CMK (cell line): ENCODE measurements around the gene TMEM163.

Experiments
- DNase-seq: peaks from one replicate; pipeline ENCODE4 v3.0.0-alpha.2; 2010; ENCODE audit warnings: low read depth

TMEM163 gene

DNA sequence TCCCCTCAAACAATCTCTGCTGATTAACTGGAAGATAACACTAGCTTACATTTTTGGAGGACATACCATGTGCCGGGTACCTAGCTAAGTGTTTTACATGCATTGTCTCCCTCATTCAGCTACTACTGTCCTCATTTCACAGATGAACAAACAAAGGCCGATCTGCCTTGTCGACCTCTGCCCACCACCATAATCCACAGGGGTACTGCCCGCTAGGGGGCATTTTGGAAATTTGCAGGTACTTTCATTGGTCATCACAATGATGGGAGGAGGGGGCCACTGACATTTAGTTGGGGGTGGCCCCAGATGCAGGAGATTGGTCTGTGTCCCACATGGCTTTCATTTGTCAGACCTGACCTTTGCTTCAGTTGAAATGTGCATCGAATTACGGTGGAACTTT, 3.9 kb upstream of the TMEM163 start:
- no peak for DNase-seq

DNA sequence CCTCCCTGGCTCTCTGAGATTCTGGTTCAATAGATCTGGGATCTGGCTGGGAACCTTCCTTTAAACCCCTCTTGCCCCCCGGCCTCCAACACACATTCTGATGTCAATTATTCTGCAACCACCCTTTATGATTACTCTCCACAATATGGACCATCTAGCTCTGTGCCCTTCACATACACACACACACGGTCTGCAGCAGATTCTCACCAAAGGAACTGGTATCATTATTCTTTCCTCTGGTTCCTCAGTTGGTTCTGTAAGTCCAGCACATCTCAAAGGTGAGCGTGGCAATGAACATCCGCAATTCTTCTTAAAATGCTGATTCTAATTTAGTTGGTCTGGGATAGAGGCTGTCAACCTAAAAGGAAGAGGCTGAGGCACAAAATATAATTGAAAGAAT, 2.8 kb upstream of the TMEM163 start:
- DNase-seq, result no peak

DNA sequence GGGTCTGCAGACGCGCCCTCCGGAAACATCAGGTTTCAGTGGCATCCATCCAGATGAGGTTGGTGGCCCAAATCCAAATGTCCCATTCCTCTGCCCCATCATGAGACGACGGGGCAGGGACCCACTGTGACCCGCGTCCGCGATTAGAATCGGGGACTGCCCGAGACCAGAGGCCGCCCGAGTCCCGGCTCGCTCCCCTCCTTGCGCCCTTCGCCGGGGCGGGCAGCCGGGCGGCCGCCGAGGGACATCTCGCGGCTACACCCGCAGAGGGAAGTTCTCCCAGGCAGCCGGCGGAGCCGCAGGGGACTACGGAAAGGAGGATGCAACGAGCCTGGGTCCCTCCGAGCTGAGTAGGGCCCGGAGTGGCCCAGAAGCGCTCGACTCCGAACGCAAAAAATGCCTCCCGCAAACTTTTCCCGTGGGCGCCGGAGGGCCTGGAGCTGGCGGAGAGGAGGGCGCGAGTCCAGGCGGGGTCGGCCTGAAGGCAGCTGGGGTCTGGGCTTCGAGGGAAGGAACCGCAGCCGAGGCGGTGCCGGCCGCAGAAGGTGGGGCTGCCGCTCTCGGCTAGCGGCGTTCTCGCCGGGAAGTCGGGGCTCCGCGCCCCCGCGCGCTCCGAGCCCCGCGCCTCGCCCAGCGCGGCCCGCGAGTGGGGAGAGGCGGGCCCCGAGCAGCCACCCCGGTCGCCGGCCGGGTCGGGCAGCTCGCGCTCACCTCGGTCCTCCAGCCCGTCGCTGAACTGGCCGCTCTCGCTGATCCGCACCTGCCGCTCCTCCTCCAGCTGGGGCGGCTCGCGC, 580 bp downstream of the TMEM163 start:
- no peak for DNase-seq

DNA sequence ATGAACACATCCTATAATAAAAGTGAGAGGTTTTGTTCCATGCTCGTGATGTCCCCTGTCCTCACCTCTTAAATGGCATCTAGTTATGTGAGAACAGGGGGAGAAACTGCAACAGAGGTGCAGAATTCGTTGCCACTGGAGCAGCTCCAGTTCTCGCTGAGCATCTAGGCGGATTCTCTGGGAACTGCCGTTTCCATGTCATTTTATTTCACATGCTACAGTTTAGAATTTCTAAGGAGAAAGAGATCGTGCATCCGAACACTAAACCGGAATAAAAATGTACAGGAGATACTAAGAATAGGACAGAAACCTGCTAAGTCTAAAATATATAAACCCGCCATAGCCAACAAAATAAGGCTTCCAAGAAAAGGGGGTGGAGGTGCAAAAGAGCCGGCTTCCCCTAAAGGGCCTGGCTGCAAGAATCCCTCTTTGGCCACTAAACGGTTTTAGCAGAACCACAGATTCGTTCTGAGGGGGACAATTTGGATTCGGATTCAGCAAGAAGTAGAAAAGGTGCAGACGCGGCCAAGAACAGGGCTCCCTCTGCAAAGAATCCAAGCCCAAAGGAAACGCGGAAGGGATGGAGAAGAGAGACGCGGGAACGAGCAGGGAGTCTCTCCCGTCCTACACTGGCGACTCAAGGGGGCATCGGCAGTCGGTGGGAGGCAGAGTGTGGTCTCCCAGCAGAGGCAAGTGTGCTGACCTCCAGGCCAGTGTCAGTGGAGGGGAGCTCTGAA, 1.3 kb downstream of the TMEM163 start:
- DNase-seq, result no peak

DNA sequence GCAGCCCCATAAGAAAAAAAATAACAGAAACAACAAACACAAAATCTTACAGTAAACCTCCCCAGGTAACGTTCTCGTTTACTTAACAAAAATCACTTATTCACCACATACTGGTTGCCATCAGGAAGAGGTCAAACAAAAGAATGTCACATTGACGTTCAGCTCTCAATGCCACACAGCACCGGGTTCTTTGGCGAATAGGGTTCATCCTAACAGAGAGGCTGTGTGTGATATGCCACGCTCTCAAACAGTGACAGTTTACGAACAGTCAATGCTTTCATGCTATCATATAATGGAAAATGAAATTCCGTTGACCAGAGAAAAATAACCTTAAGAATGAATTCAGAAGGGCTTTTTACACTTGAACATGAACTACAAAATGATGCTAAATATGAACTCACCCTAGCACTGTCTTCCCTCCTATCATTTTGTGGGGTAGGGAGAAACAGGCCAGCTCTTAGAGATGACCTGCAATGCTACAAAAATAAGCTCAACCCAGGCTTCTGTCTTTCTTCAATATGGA, 2.0 kb downstream of the TMEM163 start:
- no peak for DNase-seq

DNA sequence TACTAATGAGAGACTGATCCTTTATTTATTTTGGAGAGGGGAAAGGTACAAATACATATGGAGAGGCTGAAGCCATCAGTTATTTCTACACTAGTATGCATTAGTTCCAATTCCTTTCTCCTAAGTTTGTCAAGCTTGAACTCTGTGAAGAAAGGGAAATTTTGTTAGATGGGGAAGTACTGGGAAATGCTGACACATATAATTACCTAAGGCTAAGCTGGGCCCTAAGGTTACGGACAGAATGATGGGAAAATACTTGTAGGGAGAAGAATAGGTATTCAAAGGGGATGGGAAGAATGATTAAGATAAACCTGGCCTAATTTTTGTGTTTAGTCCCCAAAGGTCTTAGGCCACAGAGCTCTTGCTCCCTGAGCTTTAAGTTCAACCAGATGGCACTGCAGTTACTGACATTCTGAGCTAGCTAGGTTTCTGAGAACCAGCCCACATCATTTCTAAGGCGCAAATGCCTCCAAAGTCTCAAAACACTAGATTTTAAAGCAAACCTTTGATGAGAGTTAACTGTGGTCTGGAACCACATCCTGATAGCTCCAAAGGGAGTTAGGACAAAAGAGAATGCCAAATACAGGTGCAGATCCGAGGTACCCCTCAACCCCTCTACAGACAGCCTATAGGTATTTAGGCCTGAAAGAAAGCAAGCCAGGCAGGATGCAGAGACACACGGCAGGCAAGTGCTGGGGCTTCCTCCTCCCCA, 2.7 kb downstream of the TMEM163 start:
- DNase-seq, result no peak

DNA sequence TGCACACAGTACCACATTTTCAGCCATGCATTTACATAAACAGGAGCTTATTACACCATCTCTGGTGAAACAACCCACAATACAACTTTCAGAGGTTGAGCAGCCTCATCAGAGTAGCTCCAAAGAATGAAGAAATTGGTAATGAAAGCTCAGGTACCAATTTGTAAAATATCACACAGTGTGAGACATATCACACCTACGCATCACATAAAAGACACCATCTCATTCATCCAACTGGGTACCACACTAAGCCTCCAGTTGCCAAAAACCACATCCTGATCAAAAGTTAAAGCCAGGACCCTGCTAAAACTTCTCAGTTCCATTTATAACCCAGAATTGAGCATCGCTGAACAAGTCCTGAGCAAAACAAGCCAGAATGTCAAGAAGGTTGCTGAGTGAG, 4.6 kb downstream of the TMEM163 start:
- no peak for DNase-seq

DNA sequence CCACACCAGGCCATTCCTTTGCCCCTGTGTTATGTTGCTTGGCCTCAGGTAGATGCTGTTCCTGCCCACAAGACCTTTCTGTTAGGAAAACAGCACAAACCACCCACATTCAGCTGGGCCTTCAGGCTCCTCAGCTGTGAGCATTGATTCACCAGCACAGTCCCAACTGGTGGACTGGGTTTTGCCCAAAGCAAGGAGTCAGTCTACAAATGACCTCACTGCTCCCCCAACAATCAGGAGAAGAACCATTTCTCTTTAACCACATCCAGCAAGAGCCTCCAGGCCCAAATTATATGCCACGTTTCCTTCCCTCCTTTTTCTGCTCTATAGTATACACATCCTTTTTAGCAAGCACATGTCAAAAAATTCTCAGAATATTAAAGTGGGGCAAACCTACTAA, 5.2 kb downstream of the TMEM163 start:
- DNase-seq, result no peak

DNA sequence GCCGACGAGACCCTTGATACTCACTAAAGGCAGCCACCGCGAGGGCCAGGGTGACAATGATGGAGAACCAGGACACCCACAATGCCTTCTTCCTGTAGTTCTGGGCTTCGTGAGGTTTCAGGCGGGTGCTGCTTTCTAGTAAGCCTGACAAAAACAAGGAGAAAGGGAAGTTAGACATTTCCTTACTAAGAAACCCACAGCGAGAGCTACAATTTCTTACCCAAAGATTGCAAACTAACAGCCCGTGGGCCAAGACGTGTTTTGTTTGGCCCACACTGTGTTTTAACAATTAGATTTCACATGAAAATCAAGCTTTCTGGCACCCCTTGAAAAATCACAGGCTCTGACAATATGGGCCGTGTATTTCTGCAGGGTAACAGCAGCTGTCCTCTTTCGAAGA, 5.6 kb downstream of the TMEM163 start:
- no peak for DNase-seq

DNA sequence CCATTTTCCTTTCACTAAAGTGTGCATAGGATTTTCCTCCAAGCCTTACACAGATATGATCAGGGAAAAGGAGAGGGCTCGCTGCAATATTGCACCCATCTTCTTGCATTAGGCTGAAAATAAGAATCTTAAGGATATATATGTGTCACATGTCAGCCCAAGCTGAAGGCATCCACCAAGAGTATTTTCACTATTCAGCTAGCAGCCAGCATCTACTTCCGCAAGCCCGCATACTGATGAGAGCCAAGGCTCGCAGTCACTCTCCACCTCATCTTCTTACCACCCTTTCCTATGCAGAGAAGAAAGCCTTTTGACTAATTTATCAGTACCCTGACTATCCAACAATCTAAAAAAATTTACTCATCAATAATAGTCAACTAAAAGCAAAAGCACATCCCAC, 6.1 kb downstream of the TMEM163 start:
- no peak for DNase-seq

DNA sequence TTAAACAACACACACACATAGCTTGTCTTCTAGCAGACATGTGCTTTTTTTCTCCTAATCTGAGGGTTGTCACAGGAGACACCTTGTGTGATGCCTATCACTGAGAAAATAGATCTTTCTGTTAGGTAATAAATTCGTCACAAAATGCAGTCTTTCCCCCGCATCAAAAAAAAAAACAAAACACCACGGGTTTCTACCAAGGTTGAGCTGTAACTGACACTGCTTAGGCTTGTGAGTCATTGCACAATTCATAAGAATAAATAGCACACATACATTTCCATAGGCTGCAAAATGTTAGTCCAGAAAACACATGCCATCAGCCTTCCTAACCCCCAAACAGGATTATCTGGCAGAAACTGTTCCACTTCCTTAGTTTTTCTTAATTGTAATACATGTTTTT, 6.5 kb downstream of the TMEM163 start:
- no peak for DNase-seq

DNA sequence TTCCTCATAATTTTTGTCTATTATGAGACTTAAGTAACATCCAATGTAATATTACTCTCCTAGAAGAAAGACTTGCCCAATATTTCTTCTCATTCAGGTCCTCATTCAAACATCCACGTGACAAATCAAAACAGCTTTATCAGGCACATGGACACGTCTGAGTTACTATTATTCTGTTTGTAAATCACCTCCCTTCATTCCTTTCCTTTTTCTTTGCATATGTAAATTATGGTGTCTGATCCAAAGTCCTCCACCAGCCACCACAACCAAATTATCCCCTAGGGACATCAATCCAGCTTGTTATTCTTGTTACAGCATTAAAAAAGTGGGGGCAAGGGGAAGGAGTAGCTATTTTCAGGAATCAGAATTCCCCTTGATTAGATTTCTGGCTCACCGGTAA, 7.1 kb downstream of the TMEM163 start:
- no peak for DNase-seq

DNA sequence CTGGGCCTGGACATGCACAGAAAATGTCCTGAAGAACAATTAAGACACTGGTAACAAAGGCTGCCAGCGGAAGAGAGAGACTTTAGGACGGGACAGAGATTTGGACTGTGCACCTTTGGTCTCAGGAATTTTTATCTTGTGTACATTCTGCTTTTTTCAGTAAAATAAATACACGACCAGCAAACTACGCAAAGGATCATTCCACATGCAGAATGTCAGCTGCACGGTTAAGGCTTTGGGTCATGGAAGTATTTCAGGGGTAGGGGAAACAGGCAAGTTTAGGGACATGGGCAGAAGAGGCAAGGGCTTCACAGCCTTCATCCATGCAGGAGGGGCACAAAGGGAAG, 11.5 kb downstream of the TMEM163 start:
- DNase-seq, result no peak

DNA sequence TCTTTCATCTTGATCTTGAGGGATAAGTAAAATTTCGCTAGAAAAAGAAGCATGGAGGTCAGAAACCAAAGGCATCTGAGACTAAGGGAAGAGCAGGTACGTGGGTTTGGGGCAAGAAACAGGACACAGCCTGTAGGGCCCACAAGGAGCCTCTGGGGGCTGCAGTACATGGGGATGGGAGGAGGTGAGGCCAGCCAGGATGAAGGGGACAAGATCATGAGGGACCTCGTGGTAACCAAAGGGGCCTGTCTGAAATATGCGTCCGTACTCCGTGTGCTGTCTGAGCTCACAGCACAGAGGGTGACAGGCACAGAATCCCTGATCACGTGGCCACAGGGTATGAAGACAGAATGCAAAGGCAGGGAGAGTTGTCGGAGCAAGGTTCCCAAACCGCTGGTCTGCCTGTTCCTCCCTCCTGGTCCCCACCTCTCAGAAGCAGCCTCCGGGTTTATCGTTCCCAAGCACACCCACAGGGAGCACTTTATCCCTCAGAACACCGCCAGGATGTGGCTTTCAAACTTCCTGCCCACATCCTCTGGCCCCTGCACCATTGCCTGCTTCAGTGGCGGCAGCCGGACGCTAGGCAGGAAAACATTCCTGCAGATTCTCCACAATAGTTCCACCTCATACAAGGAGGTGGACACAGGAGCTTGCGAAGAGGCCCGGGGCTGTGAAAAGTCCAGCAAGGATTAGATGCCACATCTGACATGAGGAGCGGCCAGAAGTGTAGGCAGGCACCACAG, 12.0 kb downstream of the TMEM163 start:
- peak; percentile 85 for DNase-seq

DNA sequence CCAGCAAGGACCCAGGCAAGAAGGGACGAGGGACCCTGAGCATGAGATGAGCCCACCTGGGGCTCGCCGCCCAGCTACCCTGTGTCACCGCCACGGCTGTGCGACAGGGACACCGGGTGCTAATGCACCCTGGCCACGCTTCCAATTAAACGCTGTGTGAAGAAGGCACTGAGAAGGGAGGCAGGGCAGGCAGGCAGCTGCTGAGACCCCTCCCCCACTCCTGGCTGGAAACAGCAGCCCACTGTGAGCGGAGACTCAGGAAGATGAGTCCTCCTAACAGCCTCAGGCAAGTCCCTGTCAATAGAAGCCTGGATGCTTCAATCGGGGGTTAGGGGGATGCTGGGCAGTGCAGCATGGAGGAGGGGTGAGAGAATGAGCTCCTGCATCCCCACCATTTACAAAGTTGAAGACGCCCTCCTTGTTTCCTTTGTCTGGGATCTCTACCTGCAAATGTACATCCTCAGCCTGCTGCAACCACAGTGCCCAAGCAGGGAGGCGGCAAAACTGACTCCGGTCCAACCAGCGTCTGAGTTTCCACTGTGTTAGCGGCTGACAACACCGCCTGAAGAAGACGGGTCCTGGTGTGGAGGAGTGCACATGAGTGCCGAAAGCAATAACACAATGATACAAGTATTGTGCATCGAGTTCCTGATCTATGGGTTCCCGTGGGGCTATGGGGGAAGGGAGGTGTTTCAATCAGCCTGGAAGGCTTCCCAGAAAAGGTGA, 12.8 kb downstream of the TMEM163 start:
- DNase-seq, result peak; percentile 26

DNA sequence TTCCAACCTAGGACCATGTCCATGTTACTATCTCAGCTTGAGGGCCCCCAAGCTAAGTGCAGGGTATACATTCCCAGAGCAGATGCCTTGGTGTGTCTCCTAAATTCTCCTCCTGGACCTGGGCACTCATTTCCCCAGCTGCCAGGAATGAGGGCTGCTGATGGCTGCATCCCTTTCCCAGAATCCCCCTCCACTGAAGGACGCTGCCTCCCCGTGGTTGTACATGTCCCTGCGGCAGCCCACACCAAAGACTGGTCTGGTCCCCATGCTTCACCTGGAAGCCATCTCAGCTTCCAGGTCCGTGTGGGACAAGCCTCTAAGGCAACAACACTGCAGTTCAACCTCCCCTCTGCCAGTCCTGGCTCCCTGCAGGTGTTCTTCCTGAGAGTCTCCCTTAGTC, 14.6 kb downstream of the TMEM163 start:
- no peak for DNase-seq

DNA sequence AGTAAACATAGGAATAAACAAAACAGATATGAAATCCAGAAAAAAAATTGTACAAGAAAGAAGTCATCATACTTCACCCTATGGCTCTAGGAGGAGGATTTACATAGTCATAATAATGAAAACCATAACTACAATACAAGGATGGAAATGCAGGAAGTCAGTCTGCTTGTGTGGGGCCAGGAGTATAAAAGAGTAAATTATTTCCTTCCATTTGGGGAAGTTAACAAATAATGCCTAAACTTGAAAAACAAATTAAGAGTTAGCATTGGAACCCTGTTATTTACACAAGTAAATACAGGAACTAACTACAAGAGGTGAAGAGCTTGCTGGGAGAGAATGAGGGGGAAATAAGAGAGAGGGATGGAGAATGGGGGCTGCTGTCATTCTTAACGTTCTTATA, 15.4 kb downstream of the TMEM163 start:
- no peak for DNase-seq

DNA sequence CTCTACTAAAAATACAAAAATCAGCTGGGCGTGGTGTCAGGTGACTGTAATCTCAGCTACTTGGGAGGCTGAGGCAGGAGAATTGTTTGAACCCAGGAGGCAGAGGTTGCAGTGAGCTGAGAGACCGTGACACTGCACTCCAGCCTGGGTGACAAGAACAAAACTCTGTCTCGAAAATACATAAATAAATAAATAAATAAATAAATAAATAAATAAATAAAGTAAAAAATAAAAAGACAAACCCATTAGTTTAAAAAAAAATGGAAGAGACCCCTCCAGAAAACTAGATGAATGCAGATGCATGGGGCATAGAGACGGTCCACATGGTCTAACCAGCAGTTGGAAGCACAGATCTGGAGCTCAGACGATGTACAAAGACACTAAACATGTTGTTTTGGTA, 18.1 kb downstream of the TMEM163 start:
- DNase-seq, result no peak

DNA sequence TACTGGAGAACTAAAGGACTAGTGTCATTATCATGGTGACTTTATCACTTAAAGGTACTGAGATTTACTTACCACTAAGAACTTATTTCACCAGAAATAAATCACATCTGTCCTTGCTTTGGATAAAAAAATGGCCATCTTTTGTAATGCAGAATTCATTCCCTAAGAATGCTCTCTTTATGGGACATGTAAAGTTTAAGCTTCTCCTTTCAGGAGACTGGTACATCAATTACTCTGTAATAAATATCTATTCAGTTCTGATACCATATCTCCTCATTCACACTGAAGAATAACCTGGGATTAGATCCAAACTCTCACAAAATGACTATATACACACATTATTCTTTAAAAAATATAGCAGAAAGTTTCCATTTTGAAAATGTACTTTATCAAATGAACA, 24.4 kb downstream of the TMEM163 start:
- DNase-seq, result no peak

DNA sequence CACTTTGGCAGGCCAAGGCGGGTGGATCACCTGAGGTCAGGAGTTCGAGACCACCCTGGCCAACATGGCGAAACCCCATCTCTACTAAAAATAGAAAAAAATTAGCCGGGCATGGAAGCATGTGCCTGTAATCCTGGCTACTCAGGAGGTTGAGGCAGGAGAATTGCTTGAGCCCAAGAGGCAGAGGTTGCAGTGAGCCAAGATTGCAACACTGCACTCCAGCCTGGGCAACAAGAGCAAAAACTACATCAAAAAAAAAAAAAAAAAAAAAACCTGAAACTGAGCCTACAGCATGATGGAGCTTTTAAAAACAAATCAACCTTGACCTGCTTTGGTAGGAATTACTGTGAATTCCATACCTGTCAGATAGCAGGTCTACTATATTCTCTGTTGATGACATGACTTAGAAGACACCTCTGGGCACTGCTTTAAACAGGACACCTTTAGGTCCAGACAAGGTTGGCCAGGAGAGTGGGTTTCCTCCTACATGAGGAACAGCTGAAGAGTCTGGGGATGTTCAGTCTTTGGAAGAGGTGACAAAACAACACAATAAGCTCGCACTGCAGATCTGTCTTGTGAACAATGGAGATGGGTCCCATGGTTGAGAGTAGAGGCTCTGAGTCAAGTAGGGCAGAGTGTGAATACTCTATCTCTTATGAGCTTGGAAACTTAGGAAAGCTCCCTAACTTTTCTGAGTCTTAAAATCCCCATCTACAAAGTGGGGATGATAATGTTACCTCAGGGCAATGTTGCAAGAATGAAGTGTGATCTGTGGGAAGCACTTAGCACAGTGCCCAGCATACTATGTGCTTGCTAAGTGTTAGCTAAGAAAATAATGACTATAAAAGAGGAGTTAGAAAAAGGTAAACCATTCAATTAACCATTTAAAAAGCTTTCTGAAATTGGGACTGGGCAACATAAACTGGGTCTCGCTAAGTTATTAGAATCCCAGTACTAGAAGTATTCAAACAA, 25.2 kb downstream of the TMEM163 start:
- no peak for DNase-seq
